Stomach (tissue), 19 donors: ENCODE results near the gene NME7. TPM values are rescaled to one million over a fixed set of nuclear protein-coding genes. Genes with fewer than 3 reads are reported as not detected.
A peak's percentile ranks its signal among the peaks of the same experiment; 100 is the strongest.
"Not testable (repeated sequence)": the region's sequence is repeated elsewhere in the genome, so short reads cannot be mapped to it uniquely, and the experiment has no call there.

Experiments
- DNase-seq, 2 donors: peaks; one replicate each; pipeline versions ENCODE4 v3.0.0 to v3.0.0-alpha.2; 2013 to 2019
- H3K27ac ChIP-seq, 5 donors: fragments of 200-600 bp in 4 of 5; sonication (generic) in 4 of 5; one replicate each; pipeline ENCODE4 v1.5.1; 2013 to 2019; ENCODE audit warnings: mild to moderate bottlenecking in 1 of 5, moderate library complexity in 1 of 5
- H3K27me3 ChIP-seq, 3 donors: fragments of 200-600 bp; sonication (generic); one replicate each; pipeline ENCODE4 v1.5.1; 2017 to 2019; ENCODE audit warnings: mixed run types in 1 of 3
- H3K36me3 ChIP-seq, 4 donors: fragments of 200-600 bp; sonication (generic); 1 replicate in 3 of 4; 2 replicates in 1 of 4; pipeline ENCODE4 v1.5.1; 2016 to 2019
- H3K4me1 ChIP-seq, 4 donors: fragments of 200-600 bp; sonication (generic); one replicate each; pipeline ENCODE4 v1.5.1; 2016 to 2019
- H3K4me3 ChIP-seq, 4 donors: fragments of 200-600 bp; sonication (generic) in 3 of 4; one replicate each; pipeline ENCODE4 v1.5.1; 2016 to 2019; ENCODE audit warnings: mild to moderate bottlenecking in 1 of 4
- H3K9me3 ChIP-seq, 4 donors: fragments of 200-600 bp; sonication (generic); one replicate each; pipeline ENCODE4 v1.5.1; 2016 to 2019
- CTCF ChIP-seq, 7 experiments: fragments of 450-650 bp in 4 of 7; fragments of 200-600 bp in 3 of 7; sonication (generic) in 3 of 7; IDR thresholded peaks; one replicate each; pipeline ENCODE4 v1.5.1; 2016 to 2019; ENCODE audit warnings: antibody characterized with exemption in 7 of 7, control low read depth in 2 of 7, mild to moderate bottlenecking in 1 of 7
- EP300 ChIP-seq: sonication (generic); formaldehyde crosslinking; IDR thresholded peaks from one replicate; pipeline ENCODE4 v1.6.1; 2017; ENCODE audit warnings: antibody characterized with exemption
- POLR2A ChIP-seq, 4 donors: fragments of 450-650 bp; IDR thresholded peaks; one replicate each; pipeline ENCODE4 v1.6.1; 2016; ENCODE audit warnings: antibody characterized with exemption in 4 of 4, control low read depth in 2 of 4, mild to moderate bottlenecking in 1 of 4, moderate library complexity in 1 of 4
- POLR2AphosphoS5 ChIP-seq, 3 donors: sonication (generic); formaldehyde crosslinking; IDR thresholded peaks; one replicate each; pipeline ENCODE4 v1.6.1; 2016; ENCODE audit warnings: antibody characterized with exemption in 3 of 3
- WGBS, 5 donors: extraction: QIAGEN DNeasy Blood & Tissue Kit in 3 of 5; methylation state at CpG; one replicate each; pipeline versions ENCODE4 v1.1.5 to v1.1.7; 2013 to 2018; 5-methylcytosine and 5-hydroxymethylcytosine counted together
- intact Hi-C: fragments of 100-400 bp; cut with DNase I; formaldehyde crosslinking; loops from one replicate; pipeline ENCODE4 v1.15.1; 2023; ENCODE audit warnings: low total_unique reads
- long read RNA-seq, 10 donors: transcript quantifications; one replicate each; lab custom pipeline, GENCODE V29; 2026
- polyA plus RNA-seq, 3 donors: library from polyadenylated mRNA; stranded (reverse); fragments of 200-250 nt; gene quantifications; one replicate each; pipeline ENCODE4 v1.2.3, GENCODE V29; 2013
- total RNA-seq, 5 donors: library from RNA; depleted of rRNA; stranded (reverse); fragments of >200 nt; gene quantifications; one replicate each; pipeline versions ENCODE4 v1.1.0 to v1.2.3, GENCODE V29; 2014 to 2016
- donor health status: healthy with polysubstance abuse.
- donor health status: Bipolar disorder and iron deficiency.
- donor health status: healthy.

Gene NME7
- total RNA-seq, result 10 to 100 TPM in 2 of 5 donors, 1 to 10 TPM in 2, not detected in 1; 7.6 to 44.3 (median 14.9) TPM
- 10 to 100 TPM in 1 of 3 donors, 1 to 10 TPM in 2; 7.8 to 10.1 (median 7.9) TPM for polyA plus RNA-seq
- long read RNA-seq, donor 1, partial matches to known transcripts, result 0 of 4 reads
- long read RNA-seq, donor 1, other reads (novel, unspliced or antisense), result 0 of 4 reads
- long read RNA-seq, donor 2, transcript NME7-201 (12 exons, 1,642 nt), result major isoform, 8 of 8 reads
- long read RNA-seq, donor 2, partial matches to known transcripts, result 0 of 8 reads
- long read RNA-seq, donor 2, other reads (novel, unspliced or antisense), result 0 of 8 reads
- long read RNA-seq, donor 3, partial matches to known transcripts, result 0 of 2 reads
- long read RNA-seq, donor 3, other reads (novel, unspliced or antisense), result 0 of 2 reads
- long read RNA-seq, donor 4, partial matches to known transcripts, result 0 of 1 reads
- long read RNA-seq, donor 4, other reads (novel, unspliced or antisense), result 0 of 1 reads
- long read RNA-seq, donor 5, partial matches to known transcripts, result 0 of 4 reads
- long read RNA-seq, donor 5, other reads (novel, unspliced or antisense), result 0 of 4 reads
- long read RNA-seq, donor 6, result 0 reads
- long read RNA-seq, donor 7, transcript NME7-201 (12 exons, 1,642 nt), result major isoform, 5 of 368 reads
- long read RNA-seq, donor 7, partial matches to known transcripts, result 308 of 368 reads
- long read RNA-seq, donor 7, other reads (novel, unspliced or antisense), result 55 of 368 reads
- long read RNA-seq, donor 8, transcript NME7-201 (12 exons, 1,642 nt), result major isoform, 6 of 6 reads
- long read RNA-seq, donor 8, partial matches to known transcripts, result 0 of 6 reads
- long read RNA-seq, donor 8, other reads (novel, unspliced or antisense), result 0 of 6 reads
- long read RNA-seq, donor 9, full-length matches to known transcripts, result 4 of 10 reads
- long read RNA-seq, donor 9, partial matches to known transcripts, result 6 of 10 reads
- long read RNA-seq, donor 9, other reads (novel, unspliced or antisense), result 0 of 10 reads
- long read RNA-seq, donor 10, partial matches to known transcripts, result 0 of 1 reads
- long read RNA-seq, donor 10, other reads (novel, unspliced or antisense), result 0 of 1 reads

- DNase-seq, result peak; percentile 96 to 99
- peaks cover 14 to 45% (median 29%) of the 10 kb centered on the region in 4 donors for H3K4me1 ChIP-seq
- 0 to 1% (median 0%) methylated on average over 37 of the region's 37 CpGs for WGBS, 5 donors
- peak within 1 kb of the TSS; percentile 51 to 85 (median 64) for H3K4me3 ChIP-seq
- TF ChIP-seq POLR2AphosphoS5 (IDR thresholded peaks at IDR 0.05) (peak; percentile 23 to 73 (median 54)), POLR2A (IDR thresholded peaks at IDR 0.05) (no peak)
- H3K27me3 ChIP-seq, result no peaks in the 10 kb centered on the region
- peak within 1 kb of the TSS; percentile 50 to 89 (median 86) for H3K27ac ChIP-seq
- intact Hi-C loops, result no loop called here
- H3K36me3 ChIP-seq, result peaks cover 4 to 32% (median 18%) of the 10 kb centered on the region in 4 donors
- H3K9me3 ChIP-seq, result no peaks in the 10 kb centered on the region
These were observed at the start of gene NME7, which contains the start of gene BLZF1 for GRCh38 chr1:169367686-169368405. TSS of gene NME7 (minus strand) at chr1:169367797. CDS start at chr1:169367710, 87 bp downstream. TSS of gene BLZF1 (plus strand) at chr1:169368195. CDS start at chr1:169369523, 1,328 bp downstream.

DNA sequence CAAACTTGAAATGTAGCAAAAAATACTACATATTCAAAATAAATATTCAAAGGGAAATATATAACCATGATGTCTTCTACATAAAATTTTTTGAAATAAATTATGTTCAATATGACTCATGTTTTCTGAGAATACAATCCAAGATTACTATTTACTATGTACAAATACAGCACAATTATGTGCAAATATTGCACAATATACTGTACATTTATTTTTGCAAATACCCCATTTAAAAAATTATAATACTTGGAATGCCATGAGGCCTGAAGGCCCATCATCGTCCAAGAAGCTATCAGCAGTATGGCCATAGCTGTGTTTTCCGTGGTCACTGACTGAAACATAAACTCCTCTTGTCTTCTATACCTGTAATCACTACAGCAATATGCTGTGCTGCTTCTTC lies 47.4 kb upstream of the NME7 start:
- intact Hi-C loops, result no loop called here

GRCh38 chr1:169408340-169408739 lies 40.7 kb upstream of the NME7 start:
- intact Hi-C loops, DNase-seq, H3K4me3 ChIP-seq, H3K27me3 ChIP-seq, H3K4me1 ChIP-seq, H3K36me3 ChIP-seq, H3K27ac ChIP-seq: not testable (repeated sequence)
- H3K9me3 ChIP-seq, result peaks cover 0 to 91% (median 63%) of the 10 kb centered on the region in 4 donors
- WGBS, 5 donors, result 89 to 100% (median 96%) methylated on average over 1 to 5 of the region's 5 CpGs

More for the DNA sequence above, 47.4 kb upstream of the NME7 start:
- Histone ChIP-seq H3K27ac (no peak overlapping the region), H3K27me3 (no peaks in the 10 kb centered on the region), H3K4me3 (no peak overlapping the region), H3K4me1 (no peaks in the 10 kb centered on the region), H3K9me3 (peaks cover 0 to 36% (median 25%) of the 10 kb centered on the region in 4 donors), H3K36me3 (no peaks in the 10 kb centered on the region)
- TF ChIP-seq POLR2A (IDR thresholded peaks at IDR 0.05) (no peak), POLR2AphosphoS5 (IDR thresholded peaks at IDR 0.05) (no peak), EP300 (no peak), CTCF (IDR thresholded peaks at IDR 0.05) (no peak)
- WGBS, 5 donors, result 77 to 85% (median 81%) methylated on average over 2 of the region's 2 CpGs
- no peak for DNase-seq

DNA sequence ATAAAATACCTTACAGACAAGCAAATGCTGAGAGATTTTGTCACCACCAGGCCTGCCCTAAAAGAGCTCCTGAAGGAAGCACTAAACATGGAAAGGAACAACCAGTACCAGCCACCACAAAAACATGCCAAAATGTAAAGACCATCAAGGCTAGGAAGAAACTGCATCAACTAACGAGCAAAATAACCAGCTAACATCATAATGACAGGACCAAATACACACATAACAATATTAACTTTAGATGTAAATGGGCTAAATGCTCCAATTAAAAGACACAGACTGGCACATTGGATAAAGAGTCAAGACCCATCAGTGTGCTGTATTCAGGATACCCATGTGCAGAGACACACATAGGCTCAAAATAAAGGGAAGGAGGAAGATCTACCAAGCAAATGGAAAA lies 35.0 kb upstream of the NME7 start:
- H3K27ac ChIP-seq, H3K4me3 ChIP-seq, intact Hi-C loops, H3K27me3 ChIP-seq, DNase-seq, H3K4me1 ChIP-seq, H3K36me3 ChIP-seq: not testable (repeated sequence)
- H3K9me3 ChIP-seq, result peaks cover 0 to 56% (median 30%) of the 10 kb centered on the region in 4 donors
- 89 to 100% (median 94%) methylated on average over 1 of the region's 1 CpG for WGBS, 5 donors

GRCh38 chr1:169395955-169396354 lies 28.4 kb upstream of the NME7 start:
- Histone ChIP-seq H3K4me1 (no peaks in the 10 kb centered on the region), H3K9me3 (peaks cover 0 to 6% (median under 1%) of the 10 kb centered on the region in 4 donors), H3K36me3 (peaks cover 4 to 62% (median 52%) of the 10 kb centered on the region in 4 donors), H3K27me3 (no peaks in the 10 kb centered on the region), H3K27ac (no peak overlapping the region), H3K4me3 (no peak overlapping the region)
- intact Hi-C loops, result no loop called here
- no peak for TF ChIP-seq EP300
- TF ChIP-seq POLR2A (IDR thresholded peaks at IDR 0.05), result no peak
- TF ChIP-seq POLR2AphosphoS5 (IDR thresholded peaks at IDR 0.05), result no peak
- TF ChIP-seq CTCF (IDR thresholded peaks at IDR 0.05), result no peak
- DNase-seq, result no peak
- 97 to 100% (median 97%) methylated on average over 3 of the region's 3 CpGs for WGBS, 5 donors
